PC-3 (cell line): Measurements from ENCODE around the gene GPR37L1. TPM values are rescaled to one million over a fixed set of nuclear protein-coding genes. Genes with fewer than 3 reads are reported as not detected.
"Not testable (repeated sequence)": the region's sequence is repeated elsewhere in the genome, so short reads cannot be mapped to it uniquely, and the experiment has no call there.

Experiments
- ATAC-seq: fragments of 200-7000 bp; cut with Tn5 transposase; 2 replicates; pipeline ENCODE4 v1.9.1; 2020; ENCODE audit warnings: mild to moderate bottlenecking, moderate library complexity
- BruUV-seq: library from RNA; stranded (reverse); fragments of 400-500 nt; replicated peaks from 2 replicates; lab custom pipeline; 2021; lab: Mats Ljungman, UMichigan
- CTCF ChIA-PET: fragments of 300-600 bp; sonication (Branson Sonifier 250); formaldehyde crosslinking; loops from one replicate; lab custom pipeline; 2022; ENCODE audit warnings: antibody characterized with exemption; lab: Charles Lee
- POLR2A ChIA-PET: fragments of 300-600 bp; sonication (Branson Sonifier 250); formaldehyde crosslinking; loops from one replicate; lab custom pipeline; 2022; ENCODE audit warnings: antibody characterized with exemption; ENCODE audit not compliant: unreplicated experiment; lab: Charles Lee
- DNase-seq: peaks from one replicate; pipeline ENCODE4 v3.0.0-alpha.2; 2015
- H2AFZ ChIP-seq: fragments of 300-600 bp; sonication (generic); 2 replicates; pipeline ENCODE4 v1.6.0; 2016; ENCODE audit warnings: antibody characterized with exemption, low read length
- H3F3A ChIP-seq: fragments of 300-600 bp; sonication (generic); one replicate; pipeline ENCODE4 v1.6.0; 2017; ENCODE audit warnings: antibody characterized with exemption, low read length, control low read depth, mild to moderate bottlenecking; ENCODE audit not compliant: unreplicated experiment
- H3K27ac ChIP-seq: fragments of 300-600 bp; sonication (generic); 2 replicates; pipeline ENCODE4 v1.5.1; 2016; ENCODE audit warnings: mild to moderate bottlenecking, low read length
- H3K27me3 ChIP-seq: fragments of 300-600 bp; sonication (generic); 2 replicates; pipeline ENCODE4 v1.6.1; 2016; ENCODE audit warnings: low read length, mixed read lengths
- H3K36me3 ChIP-seq: fragments of 300-600 bp; sonication (generic); 2 replicates; pipeline ENCODE4 v1.6.1; 2016; ENCODE audit warnings: low read depth, mixed run types, low read length, mixed read lengths
- H3K4me1 ChIP-seq: fragments of 300-600 bp; sonication (generic); 2 replicates; pipeline ENCODE4 v1.5.1; 2016; ENCODE audit warnings: low read length; ENCODE audit not compliant: insufficient read depth
- H3K4me2 ChIP-seq: fragments of 300-600 bp; sonication (generic); 2 replicates; pipeline ENCODE4 v1.6.0; 2016; ENCODE audit warnings: low read length
- H3K4me3 ChIP-seq: fragments of 300-600 bp; sonication (generic); 2 replicates; pipeline ENCODE4 v1.5.1; 2016; ENCODE audit warnings: mild to moderate bottlenecking, low read length, mixed read lengths
- H3K79me2 ChIP-seq: fragments of 300-600 bp; sonication (generic); 2 replicates; pipeline ENCODE4 v1.6.1; 2017; ENCODE audit warnings: low read length, mixed read lengths
- H3K9ac ChIP-seq: fragments of 300-600 bp; sonication (generic); 2 replicates; pipeline ENCODE4 v1.6.0; 2016; ENCODE audit warnings: mild to moderate bottlenecking, low read length
- H3K9me2 ChIP-seq: fragments of 300-600 bp; sonication (generic); replicated peaks from 2 replicates; pipeline ENCODE4 v1.6.1; 2016; ENCODE audit warnings: mixed run types, low read length, mixed read lengths
- H3K9me3 ChIP-seq: fragments of 300-600 bp; sonication (generic); 2 replicates; pipeline ENCODE4 v1.6.1; 2016; ENCODE audit warnings: low read length, mixed read lengths
- H4K20me1 ChIP-seq: fragments of 300-600 bp; sonication (generic); 2 replicates; pipeline ENCODE4 v1.6.1; 2016; ENCODE audit warnings: low read length, mixed read lengths
- EZH2 ChIP-seq: fragments of 300-600 bp; sonication (generic); IDR thresholded peaks from one replicate; pipeline ENCODE4 v1.6.1; 2017; ENCODE audit warnings: antibody characterized with exemption, mild to moderate bottlenecking, low read length; ENCODE audit not compliant: unreplicated experiment
- EZH2phosphoT487 ChIP-seq: fragments of 300-600 bp; sonication (generic); IDR thresholded peaks from 2 replicates; pipeline ENCODE4 v1.6.1; 2018; ENCODE audit warnings: mild to moderate bottlenecking, antibody characterized with exemption, low read length, borderline replicate concordance
- intact Hi-C: fragments of 100-400 bp; cut with micrococcal nuclease; formaldehyde crosslinking; loops from 2 replicates; pipeline ENCODE4 v1.9.0; 2023
- total RNA-seq: library from RNA; depleted of rRNA; stranded (reverse); fragments of >200 nt; gene quantifications from 2 replicates; pipeline ENCODE4 v1.2.3, GENCODE V29; 2014
- TF ChIP-seq, protein P1 (sequence below): fragments of 300-600 bp; sonication (generic); conservative IDR thresholded peaks from 2 replicates; pipeline ENCODE4 v1.5.1; 2017; ENCODE audit warnings: antibody characterized with exemption, low read depth, mild to moderate bottlenecking, low read length

GPR37L1 gene
- total RNA-seq, 1 experiment from 2014 or later = 0.04 TPM

DNA sequence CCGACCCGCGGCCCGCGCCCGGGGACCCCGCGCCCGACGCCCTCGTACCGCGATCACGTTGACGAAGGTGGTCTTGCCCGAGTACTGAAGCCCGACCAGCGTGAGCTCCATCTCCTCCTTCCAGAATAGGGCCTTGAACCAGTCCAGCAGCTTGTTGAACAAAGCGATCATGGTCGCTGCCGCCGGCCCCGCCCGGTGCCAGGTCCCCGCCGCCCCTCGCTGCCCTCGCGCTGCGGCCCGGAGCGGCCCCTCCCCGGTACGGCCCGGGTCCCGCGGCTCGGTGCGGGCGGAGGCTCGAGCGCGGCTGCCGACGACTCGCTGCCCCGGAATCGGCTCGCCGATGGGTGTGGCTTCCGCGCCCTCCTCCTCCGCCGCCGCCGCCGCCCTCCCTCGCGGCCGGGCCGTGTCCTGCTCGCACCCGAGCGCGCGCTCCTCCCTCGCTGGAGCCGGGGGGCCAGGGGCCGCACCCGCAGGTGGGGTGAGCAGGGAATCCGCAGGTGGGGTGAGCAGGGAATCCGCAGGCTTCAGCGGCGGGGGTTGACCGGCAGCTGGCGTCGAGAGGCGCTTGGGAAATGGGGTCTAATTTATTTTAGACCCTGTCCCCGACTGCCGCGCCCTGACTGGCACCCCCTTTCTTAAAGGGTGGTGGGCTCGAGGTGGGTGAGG, 21.8 kb downstream of the GPR37L1 start, which contains the start of gene ARL8A:
Gene ARL8A, minus strand, starts transcription at position 336 of the 666 bp plus-strand sequence. Its CDS starts 165 bp downstream, at position 171.
- Histone ChIP-seq H3K9ac (peak within 1 kb of the TSS; percentile 80), H3K9me2 (no peaks in the 10 kb centered on the region), H3K4me1 (peaks cover 14% of the 10 kb centered on the region; the same call in 1 of the 2 replicates), H3K4me3 (peak within 1 kb of the TSS; percentile 84), H3K27ac (0 out of 2 replicates have a peak within 1 kb of the TSS, but pooled peaks have one; percentile 3), H3K4me2 (peak within 1 kb of the TSS; percentile 97), H4K20me1 (no peaks in the 10 kb centered on the region), H3K36me3 (no peaks in the 10 kb centered on the region), H3K27me3 (no peaks in the 10 kb centered on the region), H3K9me3 (no peaks in the 10 kb centered on the region), H3K79me2 (peaks cover 37% of the 10 kb centered on the region), H2AFZ (peak within 1 kb of the TSS; percentile 98), H3F3A (no peaks in the 10 kb centered on the region)
- ATAC-seq (peak; percentile 81), DNase-seq (peak; percentile 49)
- intact Hi-C loops = no loop called here
- no TSS peak for BruUV-seq
- POLR2A ChIA-PET = no interaction called here
- CTCF ChIA-PET = no interaction called here
- TF ChIP-seq EZH2 = no peak
- TF ChIP-seq EZH2phosphoT487 = no peak
- TF ChIP-seq, protein P1, sequence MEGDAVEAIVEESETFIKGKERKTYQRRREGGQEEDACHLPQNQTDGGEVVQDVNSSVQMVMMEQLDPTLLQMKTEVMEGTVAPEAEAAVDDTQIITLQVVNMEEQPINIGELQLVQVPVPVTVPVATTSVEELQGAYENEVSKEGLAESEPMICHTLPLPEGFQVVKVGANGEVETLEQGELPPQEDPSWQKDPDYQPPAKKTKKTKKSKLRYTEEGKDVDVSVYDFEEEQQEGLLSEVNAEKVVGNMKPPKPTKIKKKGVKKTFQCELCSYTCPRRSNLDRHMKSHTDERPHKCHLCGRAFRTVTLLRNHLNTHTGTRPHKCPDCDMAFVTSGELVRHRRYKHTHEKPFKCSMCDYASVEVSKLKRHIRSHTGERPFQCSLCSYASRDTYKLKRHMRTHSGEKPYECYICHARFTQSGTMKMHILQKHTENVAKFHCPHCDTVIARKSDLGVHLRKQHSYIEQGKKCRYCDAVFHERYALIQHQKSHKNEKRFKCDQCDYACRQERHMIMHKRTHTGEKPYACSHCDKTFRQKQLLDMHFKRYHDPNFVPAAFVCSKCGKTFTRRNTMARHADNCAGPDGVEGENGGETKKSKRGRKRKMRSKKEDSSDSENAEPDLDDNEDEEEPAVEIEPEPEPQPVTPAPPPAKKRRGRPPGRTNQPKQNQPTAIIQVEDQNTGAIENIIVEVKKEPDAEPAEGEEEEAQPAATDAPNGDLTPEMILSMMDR = no peak

DNA sequence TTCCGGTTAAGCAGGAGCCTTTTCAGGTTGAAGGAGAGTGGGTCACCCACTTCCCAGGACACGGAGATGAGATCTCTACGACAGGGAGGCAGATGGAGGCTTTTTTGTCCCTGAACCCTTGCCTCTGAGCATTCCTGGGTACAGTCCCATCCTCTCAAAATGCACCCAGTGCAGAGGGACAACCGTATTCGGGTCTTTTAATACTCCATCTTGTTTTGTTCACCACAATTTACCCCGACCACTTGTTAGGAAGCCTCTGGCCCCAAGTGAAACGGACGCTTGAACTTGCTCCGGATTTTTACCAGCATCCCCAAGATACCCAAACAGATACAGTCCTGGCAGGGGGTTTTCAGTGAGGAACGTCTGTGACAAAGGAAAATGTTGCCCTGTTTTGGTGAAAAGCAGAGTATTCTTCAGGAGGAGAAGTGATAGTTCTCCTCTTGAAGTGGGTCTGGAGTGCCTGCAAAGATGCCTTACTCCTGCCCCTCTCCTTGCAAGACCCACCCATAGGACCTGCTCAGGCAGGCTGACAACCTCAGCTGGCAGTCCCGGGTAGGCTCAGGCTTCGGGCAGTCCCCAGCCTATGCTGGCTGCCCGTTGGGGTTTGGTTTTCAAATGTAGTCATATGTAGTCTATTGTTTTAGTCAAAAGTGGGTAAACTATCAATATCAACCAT, 22.5 kb downstream of the GPR37L1 start:
- peaks cover 37% of the 10 kb centered on the region for H3K79me2 ChIP-seq

GRCh38 chr1:202145744-202146140, 23.0 kb downstream of the GPR37L1 start:
- H2AFZ ChIP-seq, H3K27ac ChIP-seq, BruUV-seq, H4K20me1 ChIP-seq, H3K4me3 ChIP-seq, H3K36me3 ChIP-seq, ATAC-seq, H3F3A ChIP-seq, POLR2A ChIA-PET, intact Hi-C loops, CTCF ChIA-PET, H3K27me3 ChIP-seq, H3K9ac ChIP-seq, H3K9me3 ChIP-seq, DNase-seq, H3K9me2 ChIP-seq: not testable (repeated sequence)
- Histone ChIP-seq H3K4me2 (peak overlapping the region; percentile 97; the same call in 1 of the 2 replicates), H3K4me1 (peaks cover 14% of the 10 kb centered on the region; the same call in 1 of the 2 replicates), H3K79me2 (peaks cover 32% of the 10 kb centered on the region)

More for the DNA sequence above, 22.5 kb downstream of the GPR37L1 start:
- intact Hi-C loops = no loop called here
- Histone ChIP-seq H3K36me3 (no peaks in the 10 kb centered on the region), H3K9me2 (no peaks in the 10 kb centered on the region), H3K4me2 (peak overlapping the region; percentile 97), H2AFZ (peak overlapping the region; percentile 98), H3F3A (no peaks in the 10 kb centered on the region), H3K27me3 (no peaks in the 10 kb centered on the region), H3K27ac (no peak overlapping the region), H3K9ac (peak overlapping the region; percentile 80), H3K4me1 (peaks cover 14% of the 10 kb centered on the region; the same call in 1 of the 2 replicates), H3K9me3 (no peaks in the 10 kb centered on the region), H4K20me1 (no peaks in the 10 kb centered on the region), H3K4me3 (peak overlapping the region; percentile 84)
- BruUV-seq = TSS peak; percentile 70
- TF ChIP-seq, protein P1 = no peak
- no peak for TF ChIP-seq EZH2
- TF ChIP-seq EZH2phosphoT487 = no peak
- ChIA-PET CTCF (no interaction called here), POLR2A (no interaction called here)
- DNase-seq (no peak), ATAC-seq (0 out of 2 replicates have a peak, but pooled peaks have one; percentile 6)
